GM18951 (cell line): ENCODE measurements around the gene SHTN1.

Experiments
- POLR2A ChIP-seq: IDR thresholded peaks from 4 replicates; pipeline ENCODE4 v1.6.1; 2011; ENCODE audit warnings: mild to moderate bottlenecking; ENCODE audit not compliant: insufficient read length, insufficient read depth; ENCODE audit errors: extremely low read depth
- in situ Hi-C: fragments of 300-500 bp; cut with MboI; formaldehyde crosslinking; loops from one replicate; pipeline ENCODE4 v1.12.0; 2022; ENCODE audit warnings: low sequenced_read_pairs, mixed read lengths, inconsistent platforms; ENCODE audit not compliant: unreplicated experiment

Gene SHTN1

GRCh38 chr10:116888380-116889055 lies 116.5 kb downstream of the SHTN1 start:
- TF ChIP-seq POLR2A, result no peak
- in situ Hi-C loops, result no loop called here

DNA sequence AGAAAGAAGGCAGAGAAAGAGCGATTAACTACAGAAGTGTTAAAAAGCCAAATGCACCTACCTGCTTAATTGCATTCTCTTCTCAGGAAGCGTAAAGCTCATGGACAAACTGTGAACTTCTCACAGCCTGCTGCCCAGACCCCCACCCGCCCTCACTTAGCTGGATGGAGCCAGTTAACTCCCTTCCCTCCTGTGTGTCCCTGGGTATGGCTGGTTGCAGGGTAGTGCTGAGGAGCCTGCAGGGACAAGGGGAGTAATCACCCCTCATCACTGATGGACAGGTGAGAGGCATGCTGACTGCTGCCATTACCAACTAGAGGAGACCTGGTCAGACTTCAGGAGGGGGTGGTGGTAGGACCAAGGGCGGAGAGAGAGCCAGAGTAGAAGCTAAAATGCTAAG lies 118.2 kb downstream of the SHTN1 start:
- no peak for TF ChIP-seq POLR2A
- in situ Hi-C loops, result no loop called here

GRCh38 chr10:116882639-116883038 lies 122.3 kb downstream of the SHTN1 start:
- in situ Hi-C loops, result no loop called here
- no peak for TF ChIP-seq POLR2A

- no peak for TF ChIP-seq POLR2A
- in situ Hi-C loops, result no loop called here
These were observed 124.1 kb downstream of the SHTN1 start for GRCh38 chr10:116880716-116881482.

- TF ChIP-seq POLR2A, result no peak
- in situ Hi-C loops, result no loop called here
These were observed 125.2 kb downstream of the SHTN1 start for GRCh38 chr10:116879817-116880216.

- in situ Hi-C loops, result no loop called here
- TF ChIP-seq POLR2A, result no peak
These were observed 126.9 kb downstream of the SHTN1 start for GRCh38 chr10:116878123-116878522.

DNA sequence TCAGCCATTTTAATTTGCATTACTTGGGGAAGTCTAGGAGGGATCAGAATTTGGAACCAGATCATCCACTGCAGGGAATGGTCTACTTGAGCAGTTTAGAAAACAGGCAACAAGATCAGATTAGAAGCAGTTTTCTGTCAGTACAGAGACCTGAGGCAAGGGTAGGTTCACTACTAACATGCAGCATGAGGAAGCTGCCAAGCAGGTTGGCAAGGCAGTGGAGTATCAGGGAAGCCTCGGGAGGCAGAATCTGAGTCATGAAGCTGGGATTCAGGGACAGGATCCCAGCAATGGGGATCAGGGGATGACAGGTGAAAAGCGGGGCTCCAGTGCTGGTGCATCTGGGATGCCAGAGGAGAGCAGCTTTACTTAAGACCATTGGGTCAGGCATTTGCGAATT lies 127.6 kb downstream of the SHTN1 start:
- in situ Hi-C loops, result no loop called here
- TF ChIP-seq POLR2A, result no peak

- no peak for TF ChIP-seq POLR2A
- in situ Hi-C loops, result no loop called here
These were observed 129.1 kb downstream of the SHTN1 start for GRCh38 chr10:116875897-116876296.

DNA sequence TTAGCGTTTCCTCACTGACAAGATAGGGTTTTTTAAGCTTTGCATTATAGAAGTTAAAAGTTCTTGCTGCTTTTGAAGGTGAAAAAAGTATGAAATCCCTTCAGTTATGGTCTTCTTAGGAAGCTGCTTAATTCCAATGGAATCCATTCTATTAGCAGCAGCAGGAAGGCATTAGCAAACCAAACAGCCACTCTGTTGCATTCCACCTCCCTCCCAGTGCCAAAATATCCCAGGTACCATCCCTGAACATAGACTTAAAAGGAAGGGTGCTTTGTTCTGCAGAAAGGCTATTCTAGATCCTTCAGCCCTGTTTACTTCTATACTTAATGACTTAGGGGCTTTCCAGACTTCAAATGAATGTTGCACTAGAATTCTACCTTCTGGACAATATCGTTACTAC lies 131.9 kb downstream of the SHTN1 start:
- TF ChIP-seq POLR2A, result no peak
- in situ Hi-C loops, result no loop called here

GRCh38 chr10:116870949-116871348 lies 134.0 kb downstream of the SHTN1 start:
- no peak for TF ChIP-seq POLR2A
- in situ Hi-C loops, result no loop called here

- in situ Hi-C loops, result no loop called here
- no peak for TF ChIP-seq POLR2A
These were observed 136.3 kb downstream of the SHTN1 start for GRCh38 chr10:116868722-116869121.

GRCh38 chr10:116868198-116868676 lies 136.8 kb downstream of the SHTN1 start:
- in situ Hi-C loops, result no loop called here
- no peak for TF ChIP-seq POLR2A

DNA sequence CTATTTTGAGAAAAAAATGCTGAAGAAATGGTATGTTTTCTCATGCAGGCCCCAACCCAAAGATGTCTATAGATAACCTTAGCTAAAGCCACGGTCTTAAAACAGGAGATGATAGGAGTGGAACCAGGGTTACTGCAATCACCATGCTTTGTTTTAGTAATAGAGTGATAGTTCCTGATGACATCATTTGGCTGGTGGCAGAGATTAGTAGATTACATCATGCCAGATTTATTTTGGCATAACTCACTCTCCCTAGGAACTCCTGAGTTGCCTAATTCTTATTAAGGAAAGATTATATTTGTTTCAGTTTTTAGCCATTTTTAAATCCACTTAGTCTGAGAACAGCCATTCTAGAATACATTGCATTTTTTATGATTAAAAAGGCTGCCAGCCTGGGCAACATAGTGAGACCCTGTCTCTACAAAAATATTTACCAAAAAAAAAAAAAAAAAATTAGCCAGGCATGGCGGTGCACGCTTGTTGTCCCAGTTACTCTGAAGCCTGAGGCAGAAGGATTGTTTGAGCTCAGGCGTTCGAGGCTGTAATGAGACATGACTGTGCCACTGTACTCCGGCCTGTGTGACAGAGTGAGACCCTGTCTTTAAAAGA lies 137.9 kb downstream of the SHTN1 start:
- TF ChIP-seq POLR2A, result no peak
- in situ Hi-C loops, result no loop called here

DNA sequence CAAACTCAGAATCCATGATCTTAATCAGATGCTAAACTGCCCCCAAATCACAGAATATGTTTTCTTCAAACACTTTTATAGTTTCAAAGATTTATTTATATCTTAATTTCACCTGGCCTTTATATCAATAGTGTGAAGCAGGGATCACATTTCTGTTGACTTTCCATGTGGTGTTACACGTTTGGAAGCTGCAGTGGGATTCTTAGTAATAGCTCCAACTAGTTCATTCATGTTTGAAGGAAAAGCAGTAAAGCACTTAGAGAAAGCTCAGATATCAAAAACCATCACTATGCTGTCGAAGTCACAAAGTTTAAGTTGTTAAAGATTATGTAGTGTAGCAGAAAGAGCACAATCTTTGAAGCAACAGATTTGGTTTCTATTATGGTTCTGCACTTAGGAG lies 138.9 kb downstream of the SHTN1 start:
- no peak for TF ChIP-seq POLR2A

More for the DNA sequence above, 138.9 kb downstream of the SHTN1 start:
- in situ Hi-C loops, result no loop called here
